Left lobe of liver (tissue), 2 donors: ENCODE data around the gene VSNL1. TPM values are rescaled to one million over a fixed set of nuclear protein-coding genes. Genes with fewer than 3 reads are reported as not detected.
A peak's percentile ranks its signal among the peaks of the same experiment; 100 is the strongest.

ENCODE experiments used
- ATAC-seq: fragments of 200-7000 bp; cut with Tn5 transposase; one replicate; pipeline ENCODE4 v1.9.1; 2020; ENCODE audit warnings: mild to moderate bottlenecking, moderate library complexity
- DNase-seq: peaks from one replicate; pipeline ENCODE4 v3.0.0-alpha.2; 2020; ENCODE audit warnings: low spot score
- total RNA-seq: library from RNA; stranded (reverse); gene quantifications from one replicate; pipeline ENCODE4 v1.2.1, GENCODE V29; 2021
- donor health status: DM: no; HTN: no; CAD: no; lungs with moderate emphysema.
- donor health status: DM: no; HTN: yes; CAD: no.

The VSNL1 gene
- total RNA-seq, 1 donor from 2014 or later = 11.9 TPM

DNA sequence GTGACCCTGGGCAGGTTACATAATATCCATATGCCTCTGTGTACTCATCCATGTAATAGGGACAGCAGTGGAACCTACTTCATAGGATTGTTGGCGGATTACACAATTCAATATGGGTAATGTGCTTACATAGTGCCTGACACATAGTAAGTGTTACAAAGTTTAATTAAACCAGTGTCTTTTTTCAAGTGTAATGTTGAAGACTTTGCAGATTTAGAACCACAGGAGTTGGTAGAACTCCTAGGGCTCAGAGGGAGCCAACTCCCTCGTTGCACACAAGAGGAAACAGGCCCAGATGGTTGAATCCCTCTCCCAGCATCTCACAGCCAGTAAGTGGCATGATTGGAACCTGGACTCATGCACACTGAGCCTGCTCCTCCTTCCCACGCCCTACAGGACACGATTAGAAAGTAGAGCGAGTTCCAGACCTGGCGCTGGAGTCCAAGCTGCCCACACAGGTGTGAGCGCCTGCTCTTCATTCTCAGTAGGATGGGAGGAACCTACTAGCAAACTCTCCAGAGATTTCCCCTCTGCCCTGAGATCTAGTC lies 97.8 kb downstream of the VSNL1 start:
- ATAC-seq (no peak), DNase-seq (no peak)

DNA sequence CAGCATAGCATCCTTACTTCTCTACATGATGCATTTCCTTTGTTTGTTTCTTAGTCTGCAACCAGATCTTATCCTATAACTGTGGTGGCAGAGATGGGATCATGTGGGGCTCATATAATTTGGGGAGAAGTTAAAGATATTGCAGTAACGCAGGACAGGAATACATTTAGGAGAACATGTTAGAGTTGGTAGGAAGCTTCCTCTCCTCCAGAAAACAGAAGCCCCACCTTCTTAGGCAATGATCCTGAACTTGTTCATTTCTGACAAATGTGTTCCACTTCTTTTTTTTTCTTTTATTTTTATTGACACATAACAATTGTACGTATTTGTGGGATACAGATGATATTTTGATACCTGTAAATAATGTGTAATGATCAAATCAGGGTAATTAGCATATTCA lies 99.9 kb downstream of the VSNL1 start:
- no peak for DNase-seq
- ATAC-seq = no peak

DNA sequence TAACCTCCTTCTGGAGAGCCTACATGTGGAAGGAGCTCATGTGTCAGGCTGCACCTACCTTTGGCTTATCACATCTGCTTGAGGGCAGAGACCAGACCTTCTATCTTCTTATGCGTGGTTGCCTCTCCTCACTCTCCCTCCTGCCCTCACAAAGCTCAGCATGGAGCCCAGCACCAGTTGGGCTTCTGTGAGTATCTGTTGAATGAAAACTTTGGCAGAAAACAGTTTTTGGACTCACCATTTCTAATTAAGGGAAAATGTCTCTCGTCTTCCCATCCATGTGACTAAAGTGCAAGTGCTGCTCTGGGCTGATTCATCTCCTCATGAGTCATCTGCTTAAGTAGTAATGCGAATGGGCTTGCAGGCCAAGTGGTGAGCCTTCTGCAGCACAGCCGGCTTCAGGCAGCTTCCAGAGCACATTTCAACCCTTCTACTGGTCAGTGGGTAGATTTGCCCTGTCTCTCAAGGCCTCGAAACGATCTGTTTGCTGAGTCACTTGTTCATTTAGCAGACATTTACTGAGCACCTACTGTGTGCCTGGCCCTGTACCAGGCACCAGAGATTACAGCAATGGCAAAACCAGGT lies 102.6 kb downstream of the VSNL1 start:
- ATAC-seq = no peak

DNA sequence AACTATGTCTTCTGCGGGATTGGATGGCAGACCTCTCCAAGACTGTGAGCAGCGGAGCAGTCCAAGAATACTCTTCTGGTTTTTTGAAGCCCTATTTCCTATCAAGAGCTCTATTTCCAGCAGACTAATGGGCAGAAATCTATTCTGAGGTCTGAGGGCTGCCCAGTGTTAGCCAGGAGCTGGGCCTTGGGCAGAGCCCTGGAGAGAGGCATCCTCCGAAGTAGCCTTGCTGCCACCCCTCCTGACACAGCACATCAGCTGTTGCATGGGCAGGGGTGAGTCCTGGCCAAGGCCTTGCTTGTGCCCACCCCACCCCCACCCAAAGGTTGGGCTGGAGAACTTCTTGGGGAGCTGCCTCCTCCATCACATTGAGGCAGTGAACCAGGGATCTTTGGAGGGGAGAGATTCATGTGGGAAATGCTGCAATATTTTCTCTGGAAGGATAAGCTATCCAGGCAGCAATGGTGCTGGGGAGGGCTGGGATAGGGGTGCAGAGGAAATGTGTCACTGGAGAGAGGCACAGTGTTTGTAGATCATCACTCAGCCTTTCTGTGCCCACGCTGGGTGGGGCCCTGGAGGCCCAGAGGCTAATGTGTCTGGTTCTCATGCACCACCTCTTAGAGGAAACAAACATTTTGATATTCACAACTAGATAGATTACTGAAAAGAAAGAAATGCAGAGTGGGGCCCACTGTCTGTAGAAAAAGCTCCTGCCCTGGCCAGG lies 104.7 kb downstream of the VSNL1 start:
- no peak for ATAC-seq

More for the DNA sequence above, 102.6 kb downstream of the VSNL1 start:
- DNase-seq = no peak

DNA sequence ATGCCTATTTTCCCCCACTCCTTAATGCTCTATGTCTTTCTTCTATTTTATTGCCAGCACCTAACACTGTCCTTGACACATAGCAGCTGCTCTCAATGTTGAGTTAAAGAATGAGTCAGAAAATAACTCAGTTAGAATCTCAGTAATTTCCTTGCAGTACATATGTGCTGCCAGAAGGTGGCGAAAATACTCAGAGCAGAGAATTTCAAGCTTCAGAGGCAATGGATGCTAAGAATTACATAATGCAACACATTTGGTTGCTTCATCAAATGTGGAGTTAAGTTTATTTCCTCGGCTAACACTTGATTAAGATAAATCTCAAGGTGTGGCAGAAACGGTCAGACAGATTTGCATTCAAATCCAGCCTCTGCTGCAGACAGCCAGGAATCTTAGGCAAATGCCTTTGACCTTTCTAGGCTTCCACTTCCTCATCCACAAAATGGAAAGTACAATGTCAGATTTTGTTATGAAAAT lies 105.6 kb downstream of the VSNL1 start:
- DNase-seq (no peak), ATAC-seq (peak; percentile 89)

More for the DNA sequence above, 104.7 kb downstream of the VSNL1 start:
- no peak for DNase-seq

DNA sequence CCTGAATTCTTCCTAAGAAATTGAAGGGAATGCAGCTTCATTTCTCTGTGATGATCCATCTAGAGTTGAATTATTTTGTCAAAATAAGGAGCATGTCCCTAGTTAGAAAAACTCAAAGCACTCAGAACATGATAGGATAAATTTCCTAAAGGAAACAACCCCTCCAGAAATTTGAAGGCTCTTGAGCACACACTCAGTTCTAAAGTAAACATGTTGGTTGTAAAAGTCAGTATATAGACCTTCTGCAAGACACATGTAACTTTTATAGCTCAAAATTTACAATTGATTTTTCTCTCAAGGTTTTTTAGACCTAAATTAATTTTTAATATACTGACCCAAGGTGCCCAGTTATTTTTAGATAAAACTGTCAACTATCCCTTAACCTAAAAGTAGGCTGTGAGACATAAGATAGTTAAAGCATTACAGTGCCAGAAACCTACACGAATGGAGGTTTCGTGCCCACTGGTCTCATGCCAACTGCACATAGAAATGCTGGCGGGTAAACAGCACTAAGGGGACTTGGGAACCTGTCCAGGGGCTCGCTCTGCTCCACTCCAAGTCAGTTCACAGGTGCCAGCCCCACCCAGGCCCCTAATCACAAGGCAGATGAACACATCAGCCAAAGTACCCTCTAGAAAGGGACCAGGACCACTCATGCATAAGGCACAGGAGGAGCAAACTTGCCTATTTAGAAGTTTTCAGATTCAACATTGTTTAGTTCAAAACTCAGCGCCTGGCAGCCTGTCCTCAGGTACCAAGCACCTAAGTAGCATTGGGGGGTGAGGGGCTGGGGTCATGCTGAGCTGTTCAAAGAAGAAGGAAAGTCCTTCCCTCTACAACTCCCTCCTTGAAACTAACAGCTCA lies 106.6 kb downstream of the VSNL1 start:
- DNase-seq (no peak), ATAC-seq (no peak)

DNA sequence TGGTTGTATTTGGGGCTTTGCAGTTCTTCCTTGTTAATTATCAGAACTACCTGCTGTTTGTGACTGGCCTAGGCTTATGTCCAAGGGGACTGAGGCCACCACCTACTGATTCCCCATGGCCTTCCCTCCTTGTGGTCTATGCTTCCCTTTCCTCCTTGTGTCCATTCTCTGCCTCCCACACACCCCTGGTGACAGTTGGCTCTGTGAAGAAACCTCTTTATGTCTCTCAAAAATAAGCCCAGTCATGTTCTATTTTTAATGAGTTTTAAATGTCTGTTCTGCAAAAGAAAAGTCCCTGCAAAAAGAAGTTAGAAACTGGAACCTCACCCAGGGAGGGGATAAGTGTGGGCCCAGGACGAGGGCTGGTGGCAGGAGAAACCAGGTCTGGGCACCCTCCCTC lies 108.1 kb downstream of the VSNL1 start:
- ATAC-seq = no peak
- no peak for DNase-seq

DNA sequence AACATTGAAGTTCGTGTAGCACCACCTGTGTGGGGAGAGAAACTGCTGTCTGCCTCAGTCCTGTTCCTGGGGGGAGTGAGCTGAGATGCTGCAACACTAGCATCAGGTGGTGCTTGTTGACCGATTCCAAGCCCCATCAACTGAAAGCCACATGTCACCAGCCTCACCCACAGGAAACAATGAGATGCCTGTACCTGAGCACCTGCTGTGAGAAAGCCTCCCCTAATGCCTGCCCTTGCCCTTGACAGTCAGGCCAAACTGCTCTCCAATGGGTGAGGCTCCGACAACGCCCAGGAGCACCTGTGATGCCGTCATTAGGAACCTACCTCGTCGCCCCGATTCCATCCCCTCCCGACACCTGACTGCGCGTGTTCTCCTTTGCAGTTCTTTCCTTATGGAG lies 108.5 kb downstream of the VSNL1 start:
- DNase-seq (no peak), ATAC-seq (no peak)

DNA sequence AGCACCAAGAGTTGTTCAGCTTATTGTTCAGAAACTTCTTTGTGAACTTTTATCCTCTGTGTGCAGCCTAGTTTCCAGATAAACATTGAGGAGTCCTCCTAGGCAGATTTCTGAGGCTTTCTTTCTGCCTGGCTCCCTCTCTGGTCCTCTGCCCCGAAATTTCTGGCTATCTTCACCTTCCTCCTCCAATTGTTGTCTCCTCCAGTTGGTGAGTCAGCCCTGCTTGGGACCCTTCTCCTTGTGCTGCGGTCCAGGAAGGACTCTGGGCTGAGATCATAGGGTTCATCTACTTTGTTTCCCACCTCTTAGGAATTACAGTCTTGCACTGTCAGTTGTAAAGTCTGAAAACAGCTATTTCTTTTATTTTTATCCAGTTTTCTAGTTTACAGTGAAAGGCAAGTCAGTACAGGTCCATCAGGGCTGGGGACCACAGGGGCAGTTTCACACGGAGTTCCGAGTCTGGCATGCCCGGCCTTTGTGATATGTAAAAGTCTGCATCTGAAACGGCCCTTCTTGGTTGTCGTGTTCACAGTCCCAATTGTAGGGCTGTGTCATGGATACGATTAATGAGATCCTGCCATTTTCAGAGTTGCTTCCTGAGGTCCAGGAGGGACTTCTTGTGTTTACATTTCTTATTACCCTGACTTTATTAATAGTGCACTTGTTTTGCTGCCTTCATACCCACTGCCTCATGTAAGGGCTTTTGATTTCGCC lies 112.3 kb downstream of the VSNL1 start:
- DNase-seq = no peak
- no peak for ATAC-seq

DNA sequence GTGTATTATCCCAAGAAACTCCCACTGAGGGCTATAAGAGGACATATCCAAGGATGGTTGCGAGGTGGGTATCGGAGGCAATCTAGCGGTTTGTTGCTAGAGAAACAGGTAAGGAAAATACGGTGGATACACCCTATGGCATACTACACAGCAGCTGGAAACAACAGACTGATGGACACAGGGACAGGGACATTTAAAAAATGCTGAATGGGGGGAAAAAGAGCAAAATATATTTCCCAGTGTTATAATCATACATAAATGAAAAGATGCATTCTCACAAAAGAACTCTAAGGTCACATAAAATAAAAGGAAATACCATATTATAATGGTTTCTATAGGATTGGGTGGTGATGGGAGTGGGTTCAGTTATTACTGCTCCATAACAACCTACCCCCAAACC lies 117.3 kb downstream of the VSNL1 start:
- DNase-seq = no peak
- no peak for ATAC-seq

DNA sequence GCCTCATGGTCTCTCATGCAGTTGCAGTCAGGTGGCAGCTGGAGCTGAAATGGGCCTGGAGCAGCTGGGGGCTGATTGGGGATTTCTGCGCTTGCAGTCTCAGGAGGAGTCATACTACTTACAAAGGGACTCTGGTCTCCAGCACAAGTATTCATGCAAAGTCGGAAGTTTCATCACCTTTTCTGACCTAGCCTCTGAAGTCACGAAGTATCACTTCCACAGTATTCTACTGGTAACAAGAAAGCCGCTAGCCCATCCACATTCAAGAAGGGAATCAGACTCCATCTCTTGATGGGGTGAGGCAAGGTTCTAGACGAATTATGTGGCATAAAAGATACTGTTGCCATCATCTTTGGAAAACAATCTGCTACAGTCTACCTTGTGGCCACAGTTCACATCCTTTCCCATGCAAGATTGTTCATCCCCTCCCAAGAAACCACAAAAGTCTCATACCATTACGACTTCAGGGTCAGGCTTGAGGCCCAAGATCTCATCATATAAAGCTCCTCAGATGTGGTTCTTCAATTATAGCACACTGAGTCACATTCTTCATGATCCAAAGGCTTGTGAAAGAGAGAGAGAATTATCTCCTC lies 117.9 kb downstream of the VSNL1 start:
- DNase-seq (no peak), ATAC-seq (no peak)

DNA sequence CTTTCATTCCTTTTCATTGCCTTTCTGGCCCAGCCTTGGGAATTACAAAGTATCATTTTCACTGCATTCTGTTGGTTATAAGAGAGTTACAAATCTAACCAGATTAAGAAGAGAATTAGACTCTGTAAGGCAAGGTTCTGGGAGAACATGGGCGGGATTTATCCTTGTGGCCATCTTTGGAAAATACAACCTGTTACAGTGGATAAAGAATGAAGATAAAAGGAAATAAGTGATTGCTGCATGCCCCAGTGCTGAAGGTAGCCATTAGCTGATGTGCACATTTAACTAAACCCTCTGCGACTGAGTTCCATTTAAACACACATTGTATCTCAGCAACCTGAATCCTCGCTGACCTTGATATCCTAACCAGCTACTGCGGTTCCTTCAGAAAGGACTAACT lies 119.7 kb downstream of the VSNL1 start:
- DNase-seq (no peak), ATAC-seq (no peak)

DNA sequence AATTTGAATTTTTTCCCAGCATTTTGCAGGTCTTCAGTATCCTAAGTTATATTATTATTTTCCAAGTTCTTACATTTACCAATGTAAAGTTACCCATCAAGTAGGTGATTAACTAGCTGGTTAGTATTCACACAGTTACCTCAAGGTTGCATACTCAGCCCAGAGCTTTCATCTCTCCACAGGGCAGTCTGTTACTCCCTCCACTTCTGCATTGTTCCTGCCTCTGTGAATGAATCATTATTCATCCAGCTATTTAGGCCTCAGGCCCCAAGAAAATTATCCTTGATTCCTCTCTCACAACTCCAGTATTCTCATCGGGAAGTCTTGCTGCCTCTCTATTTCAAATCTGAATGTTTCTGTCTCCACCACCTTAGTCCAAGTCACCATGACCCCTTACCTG lies 121.0 kb downstream of the VSNL1 start:
- no peak for DNase-seq
- ATAC-seq = no peak

DNA sequence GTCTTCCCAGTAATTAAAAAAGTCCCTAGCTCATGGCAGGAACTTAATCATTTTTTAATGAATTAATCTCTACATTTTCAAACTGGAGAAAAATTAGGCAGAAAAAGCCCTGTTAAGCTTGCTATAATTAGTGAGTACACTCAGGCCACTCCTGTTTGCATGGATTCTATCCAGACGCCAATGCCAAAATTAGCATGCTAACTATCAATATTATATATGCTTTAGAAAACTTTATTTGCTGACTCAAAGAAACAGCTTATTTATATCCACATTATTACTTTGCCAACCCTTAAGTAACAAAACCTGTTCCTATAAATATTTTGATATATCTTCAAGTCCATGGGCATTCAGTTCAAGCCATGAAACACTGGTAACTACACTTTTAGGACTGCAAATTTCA lies 122.2 kb downstream of the VSNL1 start:
- ATAC-seq = no peak
- DNase-seq = no peak

DNA sequence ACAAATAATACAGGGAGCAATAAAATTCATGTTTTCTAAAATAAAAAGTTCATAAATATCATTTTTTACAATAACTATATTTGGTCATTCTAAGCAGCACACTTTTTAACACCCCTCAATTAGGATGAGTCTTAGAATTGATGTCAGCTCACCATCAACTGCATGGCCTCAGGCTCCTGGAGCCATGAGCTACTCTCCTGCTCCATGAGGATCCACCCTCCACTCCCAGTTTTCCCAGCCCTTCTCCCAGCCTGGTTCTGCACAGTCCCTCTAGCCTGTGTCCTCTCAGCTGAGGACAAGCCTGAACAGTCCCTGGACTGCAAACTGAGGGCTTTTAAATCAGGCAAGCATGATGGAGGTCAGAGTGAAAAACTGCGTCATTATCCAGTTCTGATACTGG lies 124.0 kb downstream of the VSNL1 start:
- DNase-seq = no peak
- no peak for ATAC-seq

DNA sequence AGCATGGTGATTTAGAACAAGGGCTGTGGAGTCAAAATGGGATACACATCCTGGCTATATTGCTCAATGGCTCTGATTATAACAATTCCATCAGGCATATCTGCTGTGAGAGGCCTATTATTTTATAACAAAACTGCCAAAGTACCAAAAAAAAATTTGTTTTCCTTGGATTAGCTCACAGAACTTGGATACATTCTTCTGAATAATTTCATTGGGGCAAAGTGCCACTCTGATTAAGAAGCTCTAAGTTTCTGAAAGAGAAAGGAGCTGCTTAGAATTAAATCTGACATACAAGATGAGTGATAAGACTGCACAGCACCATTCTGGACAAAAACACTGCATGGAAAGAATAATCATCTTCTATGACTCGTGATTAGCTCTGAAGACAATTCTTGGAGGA lies 127.4 kb downstream of the VSNL1 start:
- ATAC-seq (no peak), DNase-seq (no peak)

DNA sequence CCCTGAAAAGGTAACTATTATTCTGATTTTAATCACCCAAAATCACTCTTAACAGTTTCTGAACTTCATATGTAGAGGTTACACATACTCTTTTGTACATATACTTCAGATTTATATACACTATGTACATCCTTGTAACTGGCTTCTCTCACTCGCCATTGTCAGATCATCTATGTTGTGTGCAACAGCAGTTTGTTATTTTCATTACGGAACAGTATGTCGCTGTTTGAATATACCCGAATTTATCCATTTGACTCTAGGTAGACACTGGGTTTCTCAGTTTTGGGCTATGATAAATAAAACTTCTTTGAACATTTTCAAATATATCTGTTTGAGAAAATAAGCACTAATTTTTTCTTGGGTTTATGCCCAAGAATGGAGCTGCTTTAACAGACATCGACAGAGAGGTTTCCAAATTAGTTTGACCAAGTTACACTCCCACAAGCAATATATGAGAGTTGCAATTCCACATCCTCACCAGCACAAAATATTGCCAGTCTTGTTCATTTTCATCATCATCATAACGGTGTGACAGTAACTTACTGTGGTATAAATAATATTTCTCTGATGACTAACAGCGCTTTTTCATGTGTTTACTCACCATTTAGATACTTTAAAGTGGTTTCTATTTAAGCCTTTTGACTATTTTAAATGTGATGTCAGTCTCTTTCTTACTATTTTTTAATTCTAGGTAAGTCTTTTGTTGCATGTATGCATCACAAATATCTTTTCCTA lies 132.3 kb downstream of the VSNL1 start:
- no peak for ATAC-seq
- no peak for DNase-seq

DNA sequence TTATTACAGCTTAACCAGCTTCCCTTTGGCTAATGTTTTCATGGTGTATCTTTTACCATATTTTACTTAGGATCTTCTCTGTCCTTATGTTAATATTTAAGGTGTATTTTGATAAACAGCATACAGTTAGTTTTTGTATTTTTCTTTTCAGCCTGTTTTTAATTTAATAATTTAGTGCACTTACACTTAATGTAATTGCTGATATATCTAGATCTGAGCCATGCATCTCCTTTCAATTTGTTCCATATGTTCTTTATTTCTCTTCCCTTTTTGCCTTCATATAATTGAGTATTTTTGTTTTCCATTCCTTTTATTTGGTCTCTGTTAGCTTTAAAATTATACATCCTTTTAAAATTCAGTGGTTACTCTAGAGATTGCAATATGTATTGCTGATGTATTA lies 134.3 kb downstream of the VSNL1 start:
- ATAC-seq (no peak), DNase-seq (no peak)

DNA sequence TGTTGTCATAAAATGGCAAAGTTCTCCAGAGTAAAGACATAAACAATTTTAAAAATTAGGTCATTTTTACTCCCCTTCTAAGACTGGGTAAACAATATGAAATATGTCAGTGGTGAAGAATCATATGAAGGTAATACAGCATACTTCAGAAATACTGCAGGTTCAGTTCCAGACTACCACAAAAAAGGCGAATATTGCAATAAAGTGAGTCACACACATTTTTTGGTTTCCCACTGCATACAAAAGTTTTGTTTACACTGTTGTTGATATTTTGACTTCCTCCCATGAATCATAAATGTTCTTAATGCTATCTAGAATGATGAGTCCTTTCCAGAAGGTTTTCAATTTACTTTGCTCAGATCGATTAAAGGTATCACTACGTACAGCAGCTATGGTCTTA lies 139.6 kb downstream of the VSNL1 start:
- DNase-seq = no peak
- no peak for ATAC-seq
